ENCODE data around the gene XAF1.
"Not testable (repeated sequence)": the region's sequence is repeated elsewhere in the genome, so short reads cannot be mapped to it uniquely, and the experiment has no call there.

XAF1 gene

GRCh38 chr17:6755731-6756184 is at the start of gene XAF1:
Gene XAF1, plus strand, starts transcription at chr17:6756046. Its CDS starts 33 bp downstream, at chr17:6756079.
- no peak for DNase-seq

- DNase-seq: no peak
Measured at GRCh38 chr17:6706499-6706898, 49.3 kb upstream of the XAF1 start.

- DNase-seq: no peak
Measured at GRCh38 chr17:6706996-6707395, 48.9 kb upstream of the XAF1 start.

- DNase-seq: no peak
Measured at GRCh38 chr17:6708357-6708961, 47.4 kb upstream of the XAF1 start.

GRCh38 chr17:6710317-6710716 is 45.5 kb upstream of the XAF1 start:
- DNase-seq: no peak

GRCh38 chr17:6711081-6711674 is 44.7 kb upstream of the XAF1 start:
- no peak for DNase-seq

- DNase-seq: no peak
Measured at GRCh38 chr17:6711681-6712057, 44.2 kb upstream of the XAF1 start.

- no peak for DNase-seq
Measured at GRCh38 chr17:6712058-6712853, 43.6 kb upstream of the XAF1 start.

GRCh38 chr17:6712854-6713129 is 43.1 kb upstream of the XAF1 start:
- no peak for DNase-seq

GRCh38 chr17:6713130-6713917 is 42.5 kb upstream of the XAF1 start, which contains the start of gene SLC13A5:
Gene SLC13A5, minus strand, starts transcription at chr17:6713369. Its CDS starts 36 bp downstream, at chr17:6713333.
- DNase-seq: no peak

- no peak for DNase-seq
Measured at GRCh38 chr17:6713918-6714271, 42.0 kb upstream of the XAF1 start.

- no peak for DNase-seq
Measured at GRCh38 chr17:6714315-6714874, 41.5 kb upstream of the XAF1 start.

GRCh38 chr17:6716736-6717135 is 39.1 kb upstream of the XAF1 start:
- no peak for DNase-seq

- DNase-seq: no peak
Measured at GRCh38 chr17:6721744-6722143, 34.1 kb upstream of the XAF1 start.

GRCh38 chr17:6724009-6724408 is 31.8 kb upstream of the XAF1 start:
- DNase-seq: no peak

- no peak for DNase-seq
Measured at GRCh38 chr17:6729531-6729930, 26.3 kb upstream of the XAF1 start.

- not testable (repeated sequence) for DNase-seq
Measured at GRCh38 chr17:6746665-6747064, 9.2 kb upstream of the XAF1 start.

GRCh38 chr17:6748617-6749016 is 7.2 kb upstream of the XAF1 start:
- DNase-seq: no peak

- no peak for DNase-seq
Measured at GRCh38 chr17:6749519-6749918, 6.3 kb upstream of the XAF1 start.

- no peak for DNase-seq
Measured at GRCh38 chr17:6752068-6752909, 3.6 kb upstream of the XAF1 start.

GRCh38 chr17:6753006-6753445 is 2.8 kb upstream of the XAF1 start:
- no peak for DNase-seq

GRCh38 chr17:6753546-6753945 is 2.3 kb upstream of the XAF1 start:
- no peak for DNase-seq

All from NCI-H2107 (cell line).